HG03439 (cell line): ENCODE measurements around the gene FGGY.

Source experiments
- ATAC-seq: cut with Tn5 transposase; IDR thresholded peaks from one replicate; pipeline ENCODE4 v1.9.1; 2021; ENCODE audit warnings: mild to moderate bottlenecking, moderate library complexity; ENCODE audit not compliant: unreplicated experiment

FGGY gene

GRCh38 chr1:59788825-59789224, 491.9 kb downstream of the FGGY start:
- ATAC-seq: no peak

GRCh38 chr1:59798600-59798999, 501.7 kb downstream of the FGGY start:
- ATAC-seq: no peak

- no peak for ATAC-seq
These were observed 506.7 kb downstream of the FGGY start for GRCh38 chr1:59803458-59804038.

GRCh38 chr1:59804301-59804700, 507.4 kb downstream of the FGGY start:
- no peak for ATAC-seq

GRCh38 chr1:59805554-59805953, 508.7 kb downstream of the FGGY start:
- no peak for ATAC-seq
